CD4-positive, alpha-beta T cell treated with Interferon alpha-2 for 1 hour (primary cell): ENCODE data around the gene NLRC3.
"Not testable (repeated sequence)": the region's sequence is repeated elsewhere in the genome, so short reads cannot be mapped to it uniquely, and the experiment has no call there.

Source experiments
- DNase-seq, 2 donors: peaks; one replicate each; pipeline ENCODE4 v3.0.0-alpha.2; 2020 to 2022

The NLRC3 gene

GRCh38 chr16:3577302-3577752 lies at the start of gene NLRC3:
Gene NLRC3 (minus strand): TSS chr16:3577403. CDS start chr16:3565036, 12,367 bp downstream.
- peak; percentile 22 to 55 for DNase-seq

GRCh38 chr16:3625911-3626732 lies 48.9 kb upstream of the NLRC3 start:
- peak in 1 of 2 donors; percentile 38 for DNase-seq

GRCh38 chr16:3625331-3625730 lies 48.1 kb upstream of the NLRC3 start:
- no peak for DNase-seq

- no peak for DNase-seq
These were observed 46.4 kb upstream of the NLRC3 start for GRCh38 chr16:3623642-3624041.

DNA sequence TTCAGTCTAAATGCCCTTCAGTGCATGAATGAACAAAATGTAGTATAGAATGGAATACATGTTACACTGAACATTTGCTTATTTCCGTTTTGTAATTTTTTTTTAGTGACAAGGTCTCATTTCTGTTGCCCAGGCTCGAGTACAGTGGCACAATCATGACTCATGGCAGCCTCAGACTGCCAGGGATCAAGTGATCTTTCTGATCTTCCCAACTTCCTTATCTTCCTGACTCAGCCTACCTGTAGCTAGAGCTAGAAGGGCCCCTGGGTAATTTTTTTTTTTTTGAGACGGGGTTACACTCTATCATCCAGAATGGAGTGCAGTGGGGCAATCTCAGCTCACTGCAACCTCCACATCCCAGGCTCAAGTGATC lies 41.6 kb upstream of the NLRC3 start:
- no peak for DNase-seq

DNA sequence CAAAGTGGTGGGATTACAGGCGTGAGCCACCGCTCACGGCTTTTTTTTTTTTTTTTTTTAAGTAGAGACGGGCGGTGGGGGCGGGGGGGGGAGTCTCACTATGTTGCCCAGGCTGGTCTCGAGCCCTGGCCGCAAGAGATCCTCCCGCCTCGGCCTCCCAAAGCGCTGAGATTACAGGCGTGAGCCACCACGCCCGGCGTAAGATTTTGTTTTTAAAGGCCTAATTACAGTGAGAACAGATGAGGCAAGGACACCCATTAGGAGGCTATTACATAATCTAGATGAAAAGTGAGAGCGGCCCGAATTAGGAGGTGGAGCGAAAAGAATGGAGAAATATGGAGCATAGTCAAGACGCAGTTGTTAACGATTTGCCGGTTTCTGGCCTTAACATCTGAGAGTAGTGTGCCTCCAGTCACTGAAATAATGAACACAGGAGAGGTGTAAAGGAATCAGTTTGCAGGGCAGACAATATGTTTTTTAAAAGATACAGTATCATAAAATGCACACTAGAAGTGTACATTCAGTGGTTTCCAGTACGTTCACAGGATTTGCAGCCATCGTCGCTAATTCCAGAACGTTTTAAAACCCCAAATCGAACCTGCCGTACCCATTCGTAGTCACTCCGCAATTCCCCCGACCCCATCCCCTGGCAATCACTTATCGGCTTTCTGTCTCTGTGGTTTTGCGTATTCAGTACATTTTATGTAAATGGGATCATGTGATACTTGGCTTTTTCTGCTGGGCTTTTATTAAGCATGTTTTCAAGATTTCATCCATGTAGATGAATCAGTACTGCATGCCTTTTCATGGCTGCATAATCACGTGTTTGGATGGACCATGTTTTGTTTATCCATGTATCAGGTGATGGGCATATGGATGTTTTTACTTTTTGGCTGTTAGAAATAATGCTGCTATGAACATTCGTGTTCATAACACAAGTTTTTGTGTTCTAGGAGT lies 35.6 kb upstream of the NLRC3 start:
- DNase-seq = no peak

DNA sequence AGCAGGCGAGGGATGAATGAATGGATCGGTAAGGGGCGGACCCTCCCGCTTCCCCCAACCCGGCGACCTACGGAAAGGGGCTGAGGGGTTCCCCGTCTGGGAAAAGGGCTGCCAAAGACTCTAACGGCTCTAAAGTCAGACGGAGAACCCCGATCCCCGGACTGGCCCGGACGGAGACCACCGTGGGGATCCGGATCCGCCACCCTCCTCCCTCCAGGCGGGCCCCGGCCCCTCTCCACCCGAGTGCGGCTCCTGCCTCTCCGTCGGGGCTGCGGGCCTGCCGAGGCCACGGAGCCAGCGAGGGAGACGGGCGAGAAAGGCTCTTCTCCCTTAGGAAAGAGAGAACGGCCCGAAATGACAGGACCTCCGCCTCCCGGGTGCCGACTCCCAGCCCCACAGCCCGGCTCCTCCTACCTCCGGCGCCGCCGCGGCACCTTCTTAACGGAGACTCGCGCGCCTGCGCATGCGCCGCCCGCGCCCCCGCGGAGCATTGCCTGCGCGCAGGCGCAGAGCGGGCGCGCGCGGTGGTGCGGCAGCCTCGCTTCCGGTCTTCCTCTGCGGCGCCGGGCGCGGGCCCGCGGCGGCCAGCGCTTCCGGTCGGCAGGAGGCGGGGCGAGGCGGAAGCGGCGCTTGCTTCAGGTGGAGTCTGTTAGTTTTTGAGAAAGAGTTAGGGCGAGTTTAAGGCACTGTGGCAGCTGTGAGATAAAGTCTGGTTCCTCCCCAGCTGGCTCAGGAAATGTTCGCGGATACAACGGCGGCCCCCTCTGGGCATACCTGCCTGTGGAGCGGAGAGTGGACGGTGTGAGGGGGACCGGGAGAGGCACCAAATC lies 34.2 kb upstream of the NLRC3 start, which contains the start of gene SLX4:
Gene SLX4 (minus strand): TSS at position 461 of the 830 bp plus-strand sequence. CDS start 2,642 bp downstream, outside the sequence.
- peak; percentile 93 to 94 for DNase-seq

- no peak for DNase-seq
These were observed 33.5 kb upstream of the NLRC3 start for GRCh38 chr16:3610698-3611145.

GRCh38 chr16:3609895-3610697 lies 32.9 kb upstream of the NLRC3 start:
- DNase-seq = no peak

- DNase-seq = not testable (repeated sequence)
These were observed 31.8 kb upstream of the NLRC3 start for GRCh38 chr16:3608976-3609375.

- no peak for DNase-seq
These were observed 30.9 kb upstream of the NLRC3 start for GRCh38 chr16:3608069-3608468.

DNA sequence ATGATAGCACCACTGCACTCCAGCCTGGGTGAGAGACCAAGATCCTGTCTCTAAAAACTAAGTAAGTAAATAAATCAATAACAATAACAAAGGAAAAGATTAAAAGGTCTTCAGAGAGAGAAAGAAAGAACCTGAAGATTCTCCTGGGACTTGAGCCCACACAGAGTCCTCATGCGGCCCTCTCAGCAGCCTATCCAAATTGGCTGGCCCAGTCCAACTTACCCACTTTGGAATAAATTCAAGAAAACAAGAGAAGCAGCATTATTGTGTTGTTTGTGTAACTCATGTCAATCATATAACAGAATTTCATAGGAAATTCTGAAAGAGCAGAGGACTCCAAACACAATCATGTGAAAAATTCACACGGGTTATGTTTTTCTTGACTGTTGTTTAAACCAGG lies 30.4 kb upstream of the NLRC3 start:
- DNase-seq = no peak

- DNase-seq = no peak
These were observed 30.0 kb upstream of the NLRC3 start for GRCh38 chr16:3607161-3607560.

DNA sequence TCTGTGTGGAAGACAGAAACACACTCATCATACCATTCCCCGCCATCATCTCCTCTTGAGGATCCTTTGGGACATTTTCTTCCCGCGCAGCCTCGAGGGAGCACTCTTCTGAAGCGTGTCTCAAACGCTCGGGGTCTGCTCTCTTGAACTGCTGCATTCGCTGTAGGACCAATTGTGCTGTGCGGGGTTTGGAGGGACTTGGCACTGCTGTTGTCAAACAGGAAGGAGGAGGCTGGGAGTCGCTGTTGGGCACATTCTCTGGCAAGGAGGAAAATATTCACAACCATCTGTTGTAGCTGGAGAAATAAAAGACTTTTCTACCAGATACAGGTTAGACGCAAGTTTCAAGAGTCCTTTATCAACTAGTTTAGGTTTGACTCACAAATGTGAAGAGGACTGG lies 29.2 kb upstream of the NLRC3 start:
- DNase-seq = no peak

DNA sequence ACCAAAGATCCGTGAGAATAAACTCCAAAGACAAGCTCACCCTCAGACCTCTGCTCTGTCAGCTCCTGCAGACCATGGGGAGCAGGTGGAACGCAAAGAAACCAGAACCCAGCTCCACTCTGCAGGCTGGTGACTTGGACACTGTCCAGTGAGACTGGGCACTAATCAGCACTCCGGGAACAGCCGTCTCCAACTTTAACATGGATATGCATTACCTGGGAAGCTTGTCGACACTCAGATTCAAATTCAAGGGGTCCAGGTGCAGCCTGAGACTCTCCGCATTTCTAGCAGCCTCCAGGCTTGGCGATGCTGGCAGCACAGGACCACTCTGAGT lies 25.1 kb upstream of the NLRC3 start:
- no peak for DNase-seq

DNA sequence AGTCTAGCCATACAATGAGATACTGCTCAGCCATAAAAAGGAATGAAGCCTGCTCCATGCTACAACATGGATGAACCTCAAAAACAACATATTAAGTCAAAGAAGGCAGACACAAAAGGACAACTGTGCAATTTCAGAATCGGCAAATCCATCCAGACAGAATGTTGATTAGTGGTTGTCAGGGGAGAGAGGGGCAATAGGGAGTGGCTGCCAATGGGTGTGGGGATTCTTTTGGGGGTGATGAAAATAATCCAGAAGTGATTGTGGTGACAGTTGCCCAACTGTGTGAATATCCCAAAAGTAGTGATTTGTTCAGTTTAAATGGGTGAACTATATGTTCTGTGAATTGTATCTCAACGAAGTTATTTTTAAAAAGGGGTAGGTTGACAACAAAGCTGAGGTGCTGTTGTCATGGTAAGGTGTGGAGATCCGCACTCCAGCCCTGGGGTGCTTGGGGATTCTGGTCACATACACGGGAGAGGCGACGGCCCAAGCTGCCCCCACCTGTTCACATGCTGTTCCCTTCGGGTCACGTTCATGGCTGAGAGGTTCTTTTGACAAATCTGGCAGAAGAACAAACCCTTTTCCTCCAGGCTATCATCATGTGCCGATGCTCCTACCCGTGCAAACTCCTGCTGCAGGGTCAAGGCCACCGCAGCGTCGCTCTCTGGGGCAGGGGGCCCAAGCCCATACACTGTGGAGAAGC lies 24.6 kb upstream of the NLRC3 start:
- DNase-seq = no peak

DNA sequence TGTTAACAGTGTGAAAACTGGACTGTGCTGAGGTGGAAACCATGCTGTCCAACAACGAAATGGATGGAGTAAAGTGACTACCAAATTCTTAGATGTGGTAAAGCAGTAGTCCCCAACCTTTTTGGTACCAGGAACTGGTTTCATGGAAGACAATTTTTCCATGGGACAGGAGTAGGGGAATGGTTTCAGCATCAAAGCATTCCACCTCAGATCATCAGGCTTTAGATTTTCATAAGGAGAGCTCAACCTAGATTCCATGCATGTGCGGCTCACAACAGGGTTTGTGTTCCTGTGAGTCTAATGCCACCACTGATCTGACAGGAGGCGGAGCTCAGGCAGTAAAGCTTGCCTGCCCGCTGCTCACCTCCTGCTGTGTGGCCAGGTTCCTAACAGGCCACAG lies 22.7 kb upstream of the NLRC3 start:
- DNase-seq = no peak

GRCh38 chr16:3599121-3599520 lies 21.9 kb upstream of the NLRC3 start:
- no peak for DNase-seq

DNA sequence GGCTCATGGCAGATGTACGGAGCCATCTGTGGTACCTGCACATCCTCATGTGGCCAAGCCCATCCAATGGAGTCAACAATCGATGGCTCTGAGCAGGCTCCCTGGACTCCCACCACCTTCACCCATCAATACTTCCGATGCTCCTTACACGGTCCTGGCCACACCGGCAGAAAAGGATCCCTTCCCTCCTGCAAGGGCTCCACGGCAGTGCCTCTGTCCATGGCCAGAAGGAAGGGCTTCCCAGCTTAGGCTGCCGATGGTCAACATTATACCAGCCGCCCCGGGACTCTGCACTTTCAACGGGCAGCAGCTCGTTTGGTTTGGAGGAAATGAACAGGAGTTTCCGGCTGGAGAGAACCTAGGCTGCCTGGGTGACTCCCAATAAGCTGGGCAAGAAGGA lies 21.0 kb upstream of the NLRC3 start:
- DNase-seq = no peak

DNA sequence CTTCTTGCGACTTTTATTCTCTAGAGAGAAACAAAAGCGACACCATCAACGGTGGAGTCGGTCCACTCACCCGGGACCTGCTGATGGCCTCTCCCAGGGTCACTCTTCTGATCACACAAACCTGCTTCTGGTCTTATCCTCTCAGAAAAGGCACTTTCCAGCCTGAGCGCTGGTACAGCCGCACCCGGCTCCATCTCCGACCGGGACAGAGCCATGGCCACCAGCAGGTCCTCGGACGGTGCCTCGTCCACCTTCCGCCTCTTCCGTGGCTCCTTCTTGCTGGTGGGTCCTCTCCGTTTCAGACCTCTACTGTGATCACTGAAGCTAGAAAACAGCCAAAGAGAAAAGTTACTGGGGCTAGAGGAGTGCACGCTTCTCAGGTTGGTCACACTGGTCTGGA lies 20.5 kb upstream of the NLRC3 start:
- no peak for DNase-seq

GRCh38 chr16:3597226-3597625 lies 20.0 kb upstream of the NLRC3 start:
- no peak for DNase-seq
